Heart right ventricle (tissue), 16 donors: ENCODE measurements around the gene PIF1. TPM values are rescaled to one million over a fixed set of nuclear protein-coding genes. Genes with fewer than 3 reads are reported as not detected.
A peak's percentile ranks its signal among the peaks of the same experiment; 100 is the strongest.

Experiments used
- ATAC-seq, 8 donors: fragments of 200-7000 bp; cut with Tn5 transposase; one replicate each; pipeline ENCODE4 v1.9.1; 2020; ENCODE audit warnings: mild to moderate bottlenecking in 8 of 8, moderate library complexity in 8 of 8, moderate number of reproducible peaks in 1 of 8
- DNase-seq, 2 donors: peaks; one replicate each; pipeline ENCODE4 v3.0.0-alpha.2; 2020
- H3K27ac ChIP-seq, 10 donors: fragments of 200-600 bp; sonication (generic) in 2 of 10; one replicate each; pipeline versions ENCODE4 v1.5.0 to v1.8.0; 2020 to 2022; ENCODE audit warnings: mild to moderate bottlenecking in 3 of 10
- H3K27me3 ChIP-seq, 7 donors: fragments of 200-600 bp; one replicate each; pipeline ENCODE4 v1.8.0; 2021 to 2022; ENCODE audit warnings: mild to moderate bottlenecking in 2 of 7
- H3K36me3 ChIP-seq, 9 donors: fragments of 200-600 bp; sonication (generic) in 1 of 9; one replicate each; pipeline versions ENCODE4 v1.5.0 to v1.8.0; 2020 to 2022; ENCODE audit warnings: mild to moderate bottlenecking in 2 of 9
- H3K4me1 ChIP-seq, 9 donors: fragments of 200-600 bp; sonication (generic) in 1 of 9; one replicate each; pipeline versions ENCODE4 v1.5.0 to v1.8.0; 2020 to 2022; ENCODE audit warnings: mild to moderate bottlenecking in 4 of 9
- H3K4me3 ChIP-seq, 10 donors: fragments of 200-600 bp; sonication (generic) in 2 of 10; one replicate each; pipeline versions ENCODE4 v1.5.0 to v1.8.0; 2020 to 2022; ENCODE audit warnings: mild to moderate bottlenecking in 7 of 10, moderate library complexity in 2 of 10
- H3K9me3 ChIP-seq, 11 donors: fragments of 200-600 bp in 10 of 11; sonication (generic) in 2 of 11; one replicate each; pipeline versions ENCODE4 v1.5.0 to v1.8.0; 2013 to 2022; ENCODE audit warnings: mild to moderate bottlenecking in 2 of 11, control low read depth in 1 of 11, moderate library complexity in 1 of 11
- WGBS, 2 donors: extraction: QIAGEN DNeasy Blood & Tissue Kit; methylation state at CpG; one replicate each; pipeline ENCODE4 v1.1.7; 2013; ENCODE audit warnings: inconsistent platforms in 1 of 2; 5-methylcytosine and 5-hydroxymethylcytosine counted together
- intact Hi-C, 10 donors: fragments of 100-400 bp; cut with DNase I; formaldehyde crosslinking; loops; one replicate each; pipeline versions ENCODE4 v1.11.1 to v1.14.2; 2022
- polyA plus RNA-seq, 2 donors: library from polyadenylated mRNA; stranded (reverse); fragments of 200-250 nt; gene quantifications; one replicate each; pipeline ENCODE4 v1.2.3, GENCODE V29; 2013
- total RNA-seq, 10 donors: library from RNA; stranded (reverse); fragmentation: NEBNext Ultra II Directional in 3 of 10; extraction: Animal tissue kit (Norgen Biotek cat#: 25700) in 3 of 10; gene quantifications; one replicate each; pipeline versions ENCODE4 v1.2.1 to v1.2.4, GENCODE V29; 2021 to 2023
- TF ChIP-seq, protein P1 (sequence below), 9 donors: fragments of 200-600 bp; sonication (generic) in 2 of 9; IDR thresholded peaks; one replicate each; pipeline versions ENCODE4 v1.5.0 to v1.8.0; 2021 to 2022; ENCODE audit warnings: antibody characterized with exemption in 9 of 9, mild to moderate bottlenecking in 5 of 9, moderate library complexity in 1 of 9
- donor health status: Arrhythmogenic right ventricular cardiomyopathy.
- donor health status: ischemic (EF 13 %, LVEDD 7.1; RV severe dilation, severe dysfunction).
- donor health status: healthy with polysubstance abuse.
- donor health status: DM: no; HTN: yes; CAD: no.
- donor health status: DM: no; HTN: no; CAD: no.
- donor health status: ischemic (EF 25% LVEDD 6.9; RV normal size, moderate dysfunction).
- donor health status: ischemic (EF 25% LVEDD 5.7; RV mildly dilated, moderate dysfunction).
- donor health status: healthy.
- donor health status: DM: yes; HTN: yes; CAD: no.
- donor health status: Ischemic cardiomyopathy.
- donor health status: ischemic (EF 35%, LVEDD 5.7; RV mildly dilated, moderate dysfunction).
- donor health status: nonischemic (EF 11% LVEDD 7.7; RV severe dilation, severe dysfunction).
- donor health status: DM: yes; HTN: yes; CAD: no.
- donor health status: PGD.
- donor health status: ischemic (EF 29% LVEDD 5.4; RV normal size, mild dysfunction).
- donor health status: nonischemic (EF 23%, LVEDD 6.1; RV moderate dilation, normal function).

PIF1 gene
- total and polyA plus RNA-seq, 12 donors, result 0.22 to 2.9 (median 0.45) TPM

DNA sequence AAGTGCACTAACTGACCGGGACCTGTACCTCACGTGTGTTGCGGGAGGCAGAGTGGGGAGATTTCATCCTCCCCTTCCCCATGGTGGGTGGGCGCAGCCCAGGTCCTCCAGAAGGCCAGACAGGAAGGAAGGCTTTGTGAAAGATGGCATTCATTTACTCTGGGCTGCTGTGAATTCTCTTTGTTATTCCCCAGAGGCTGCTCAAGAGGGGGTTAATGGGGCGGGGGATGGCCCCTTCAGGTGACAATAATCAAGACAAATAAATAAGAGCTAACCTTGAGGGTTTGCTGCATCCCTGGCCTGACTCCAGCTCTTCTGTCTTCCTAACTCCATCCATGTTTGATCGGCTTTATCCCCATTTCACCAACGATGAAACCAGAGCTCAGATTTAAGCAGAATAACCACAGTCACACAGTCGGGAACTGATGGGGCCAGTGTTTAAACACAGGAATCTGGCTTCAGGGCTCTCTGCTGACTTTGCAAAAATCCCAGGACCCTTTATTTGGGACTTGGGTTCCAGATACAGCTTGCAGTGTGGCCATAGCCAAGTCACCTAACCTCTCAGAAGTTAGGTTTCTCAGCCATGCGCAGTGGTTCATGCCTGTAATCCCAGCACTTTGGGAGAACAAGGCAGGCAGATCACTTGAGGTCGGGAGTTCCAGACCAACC, 16.5 kb downstream of the PIF1 start:
- no peak overlapping the region for H3K4me3 ChIP-seq
- H3K27me3 ChIP-seq, result peaks cover 0 to 5% (median 0%) of the 10 kb centered on the region in 7 donors
- no peaks in the 10 kb centered on the region for H3K9me3 ChIP-seq
- TF ChIP-seq, protein P1, sequence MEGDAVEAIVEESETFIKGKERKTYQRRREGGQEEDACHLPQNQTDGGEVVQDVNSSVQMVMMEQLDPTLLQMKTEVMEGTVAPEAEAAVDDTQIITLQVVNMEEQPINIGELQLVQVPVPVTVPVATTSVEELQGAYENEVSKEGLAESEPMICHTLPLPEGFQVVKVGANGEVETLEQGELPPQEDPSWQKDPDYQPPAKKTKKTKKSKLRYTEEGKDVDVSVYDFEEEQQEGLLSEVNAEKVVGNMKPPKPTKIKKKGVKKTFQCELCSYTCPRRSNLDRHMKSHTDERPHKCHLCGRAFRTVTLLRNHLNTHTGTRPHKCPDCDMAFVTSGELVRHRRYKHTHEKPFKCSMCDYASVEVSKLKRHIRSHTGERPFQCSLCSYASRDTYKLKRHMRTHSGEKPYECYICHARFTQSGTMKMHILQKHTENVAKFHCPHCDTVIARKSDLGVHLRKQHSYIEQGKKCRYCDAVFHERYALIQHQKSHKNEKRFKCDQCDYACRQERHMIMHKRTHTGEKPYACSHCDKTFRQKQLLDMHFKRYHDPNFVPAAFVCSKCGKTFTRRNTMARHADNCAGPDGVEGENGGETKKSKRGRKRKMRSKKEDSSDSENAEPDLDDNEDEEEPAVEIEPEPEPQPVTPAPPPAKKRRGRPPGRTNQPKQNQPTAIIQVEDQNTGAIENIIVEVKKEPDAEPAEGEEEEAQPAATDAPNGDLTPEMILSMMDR (IDR thresholded peaks at IDR 0.05), result no peak
- no peak overlapping the region for H3K27ac ChIP-seq
- WGBS, 2 donors, result 69% methylated on average over 10 of the region's 10 CpGs
- ATAC-seq (no peak), DNase-seq (no peak)
- intact Hi-C loops, result loop anchor here in 3 of 10 donors (1.0 to 5.0 kb wide), 4 partner anchors 67 to 122 kb away; no protein-coding TSS in a partner anchor
- H3K36me3 ChIP-seq, result no peaks in the 10 kb centered on the region
- H3K4me1 ChIP-seq, result peaks cover 0 to 23% (median 6%) of the 10 kb centered on the region in 9 donors

- DNase-seq, result no peak
- TF ChIP-seq, protein P1 (IDR thresholded peaks at IDR 0.05), result no peak
- H3K27ac ChIP-seq, result peak overlapping the region in 4 of 10 donors; percentile 7 to 31 (median 26)
- no peak overlapping the region for H3K4me3 ChIP-seq
- no peaks in the 10 kb centered on the region for H3K36me3 ChIP-seq
- ATAC-seq, result peak in 1 of 8 donors; percentile 5
- WGBS, 2 donors, result 59 to 73% methylated on average over 6 of the region's 6 CpGs
- peaks cover 0 to 5% (median 0%) of the 10 kb centered on the region in 7 donors for H3K27me3 ChIP-seq
- peaks cover 0 to 25% (median 7%) of the 10 kb centered on the region in 9 donors for H3K4me1 ChIP-seq
- no peaks in the 10 kb centered on the region for H3K9me3 ChIP-seq
- intact Hi-C loops, result loop anchor here in 2 of 10 donors (2.0 to 5.0 kb wide), 3 partner anchors 65 to 120 kb away; no protein-coding TSS in a partner anchor
Measured at GRCh38 chr15:64807751-64808222, 17.7 kb downstream of the PIF1 start.

- Histone ChIP-seq H3K4me1 (peaks cover 0 to 30% (median 12%) of the 10 kb centered on the region in 9 donors), H3K27ac (peak overlapping the region in 4 of 10 donors; percentile 7 to 31 (median 26)), H3K9me3 (no peaks in the 10 kb centered on the region), H3K4me3 (no peak overlapping the region), H3K36me3 (no peaks in the 10 kb centered on the region), H3K27me3 (peaks cover 0 to 5% (median 0%) of the 10 kb centered on the region in 7 donors)
- TF ChIP-seq, protein P1 (IDR thresholded peaks at IDR 0.05), result no peak
- ATAC-seq (peak in 1 of 8 donors; percentile 4), DNase-seq (no peak)
- intact Hi-C loops, result loop anchor here in 2 of 10 donors (5.0 kb wide), 2 partner anchors 65 to 120 kb away; no protein-coding TSS in a partner anchor
- 58 to 63% methylated on average over 13 of the region's 13 CpGs for WGBS, 2 donors
Measured at GRCh38 chr15:64807051-64807749, 18.2 kb downstream of the PIF1 start.

DNA sequence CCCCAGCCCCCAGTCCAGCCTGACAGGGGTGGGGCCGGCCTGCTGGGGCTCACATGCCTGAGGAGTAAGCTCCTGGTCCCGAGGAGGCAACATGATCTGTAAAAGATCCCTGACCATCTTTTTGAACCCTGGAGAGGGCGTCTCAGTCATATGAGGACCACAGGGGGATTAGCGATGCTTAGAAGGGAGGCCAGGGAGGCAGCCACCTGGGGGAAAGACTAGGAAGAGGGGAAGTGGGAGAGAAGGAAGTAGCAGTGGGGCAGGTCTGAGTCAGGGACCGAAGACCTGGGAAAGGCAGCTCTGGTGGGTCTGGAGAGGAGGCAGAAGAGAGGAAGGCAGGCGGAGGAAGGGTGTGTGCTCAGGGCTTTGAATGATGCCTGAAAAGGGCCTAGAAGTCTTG, 18.9 kb downstream of the PIF1 start:
- Histone ChIP-seq H3K9me3 (no peaks in the 10 kb centered on the region), H3K4me1 (peaks cover 0 to 37% (median 14%) of the 10 kb centered on the region in 9 donors), H3K4me3 (no peak overlapping the region), H3K27me3 (peaks cover 0 to 5% (median 0%) of the 10 kb centered on the region in 7 donors), H3K27ac (peak overlapping the region in 1 of 10 donors; percentile 15), H3K36me3 (no peaks in the 10 kb centered on the region)
- intact Hi-C loops, result loop anchor here in 2 of 10 donors (5.0 kb wide), 2 partner anchors 64 to 119 kb away; no protein-coding TSS in a partner anchor
- TF ChIP-seq, protein P1 (IDR thresholded peaks at IDR 0.05), result no peak
- ATAC-seq (no peak), DNase-seq (no peak)
- 72 to 80% methylated on average over 6 of the region's 6 CpGs for WGBS, 2 donors
